Activated T-helper 1 cell treated with anti-CD3 and anti-CD28 coated beads, Interleukin-2, amount 50 U/mL, for 16 hours (primary cell): ENCODE results near the gene DIAPH2.
"Not testable (repeated sequence)": the region's sequence is repeated elsewhere in the genome, so short reads cannot be mapped to it uniquely, and the experiment has no call there.

Experiments
- DNase-seq, 2 donors: peaks; one replicate each; pipeline ENCODE4 v3.0.0-alpha.2; 2020; ENCODE audit warnings: low read depth in 1 of 2, low spot score in 1 of 2

Gene DIAPH2

GRCh38 chrX:96715481-96715880 is 30.8 kb downstream of the DIAPH2 start:
- no peak for DNase-seq

GRCh38 chrX:96719161-96719875 is 34.7 kb downstream of the DIAPH2 start:
- no peak for DNase-seq

- DNase-seq: no peak
Observed at GRCh38 chrX:96721354-96721753, 36.7 kb downstream of the DIAPH2 start.

GRCh38 chrX:96722781-96723180 is 38.1 kb downstream of the DIAPH2 start:
- DNase-seq: no peak

- DNase-seq: no peak
Observed at GRCh38 chrX:96729053-96729452, 44.4 kb downstream of the DIAPH2 start.

GRCh38 chrX:96729868-96730643 is 45.4 kb downstream of the DIAPH2 start:
- no peak for DNase-seq

GRCh38 chrX:96731000-96731399 is 46.4 kb downstream of the DIAPH2 start:
- not testable (repeated sequence) for DNase-seq

GRCh38 chrX:96743367-96744073 is 58.9 kb downstream of the DIAPH2 start:
- DNase-seq: no peak

GRCh38 chrX:96752781-96753180 is 68.1 kb downstream of the DIAPH2 start:
- no peak for DNase-seq

- no peak for DNase-seq
Observed at GRCh38 chrX:96753230-96753629, 68.6 kb downstream of the DIAPH2 start.

GRCh38 chrX:96756491-96756890 is 71.8 kb downstream of the DIAPH2 start:
- no peak for DNase-seq

- DNase-seq: no peak
Observed at GRCh38 chrX:96761566-96761965, 76.9 kb downstream of the DIAPH2 start.

GRCh38 chrX:96763608-96764007 is 79.0 kb downstream of the DIAPH2 start:
- DNase-seq: no peak

GRCh38 chrX:96764864-96765263 is 80.2 kb downstream of the DIAPH2 start:
- DNase-seq: no peak

GRCh38 chrX:96770315-96770714 is 85.7 kb downstream of the DIAPH2 start:
- DNase-seq: no peak

GRCh38 chrX:96771486-96771885 is 86.8 kb downstream of the DIAPH2 start:
- no peak for DNase-seq

- DNase-seq: no peak
Observed at GRCh38 chrX:96774116-96774515, 89.5 kb downstream of the DIAPH2 start.

- no peak for DNase-seq
Observed at GRCh38 chrX:96776966-96777365, 92.3 kb downstream of the DIAPH2 start.

- DNase-seq: no peak
Observed at GRCh38 chrX:96791559-96791958, 106.9 kb downstream of the DIAPH2 start.

GRCh38 chrX:96792047-96792446 is 107.4 kb downstream of the DIAPH2 start:
- DNase-seq: no peak

- DNase-seq: no peak
Observed at GRCh38 chrX:96798982-96799381, 114.3 kb downstream of the DIAPH2 start.

- DNase-seq: no peak
Observed at GRCh38 chrX:96807318-96807717, 122.7 kb downstream of the DIAPH2 start.
